OCI-LY3 (cell line): Measurements from ENCODE around the gene AMOT.

Experiments
- EZH2phosphoT487 ChIP-seq: fragments of 200-600 bp; shearing (Covaris generic); IDR thresholded peaks from 2 replicates; pipeline ENCODE4 v1.6.1; 2018; ENCODE audit warnings: antibody characterized with exemption, mixed run types, low read depth
- TF ChIP-seq, protein P1 (sequence below): fragments of 200-600, 300-600 bp; sonication (generic); IDR thresholded peaks from 2 replicates; pipeline ENCODE4 v1.5.1; 2014; ENCODE audit warnings: antibody characterized with exemption, low read length, low read depth

GRCh38 chrX:112769034-112769433, 71.6 kb downstream of the AMOT start:
- TF ChIP-seq, protein P1, sequence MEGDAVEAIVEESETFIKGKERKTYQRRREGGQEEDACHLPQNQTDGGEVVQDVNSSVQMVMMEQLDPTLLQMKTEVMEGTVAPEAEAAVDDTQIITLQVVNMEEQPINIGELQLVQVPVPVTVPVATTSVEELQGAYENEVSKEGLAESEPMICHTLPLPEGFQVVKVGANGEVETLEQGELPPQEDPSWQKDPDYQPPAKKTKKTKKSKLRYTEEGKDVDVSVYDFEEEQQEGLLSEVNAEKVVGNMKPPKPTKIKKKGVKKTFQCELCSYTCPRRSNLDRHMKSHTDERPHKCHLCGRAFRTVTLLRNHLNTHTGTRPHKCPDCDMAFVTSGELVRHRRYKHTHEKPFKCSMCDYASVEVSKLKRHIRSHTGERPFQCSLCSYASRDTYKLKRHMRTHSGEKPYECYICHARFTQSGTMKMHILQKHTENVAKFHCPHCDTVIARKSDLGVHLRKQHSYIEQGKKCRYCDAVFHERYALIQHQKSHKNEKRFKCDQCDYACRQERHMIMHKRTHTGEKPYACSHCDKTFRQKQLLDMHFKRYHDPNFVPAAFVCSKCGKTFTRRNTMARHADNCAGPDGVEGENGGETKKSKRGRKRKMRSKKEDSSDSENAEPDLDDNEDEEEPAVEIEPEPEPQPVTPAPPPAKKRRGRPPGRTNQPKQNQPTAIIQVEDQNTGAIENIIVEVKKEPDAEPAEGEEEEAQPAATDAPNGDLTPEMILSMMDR = no peak
- TF ChIP-seq EZH2phosphoT487 = no peak
